Fibroblast of lung (primary cell): Measurements from ENCODE around the gene CNOT1. TPM values are rescaled to one million over a fixed set of nuclear protein-coding genes. Genes with fewer than 3 reads are reported as not detected.

Experiments
- DNase-seq, 2 donors: peaks; one replicate each; pipeline versions ENCODE4 v3.0.0 to v3.0.0-alpha.2; 2010; ENCODE audit warnings: low read depth in 2 of 2
- H2AFZ ChIP-seq: 2 replicates; pipeline ENCODE4 v1.5.1; 2012; ENCODE audit warnings: low read length, control low read depth, inconsistent platforms
- H3K27ac ChIP-seq: 2 replicates; pipeline ENCODE4 v1.5.1; 2011; ENCODE audit warnings: low read length, control low read depth; ENCODE audit not compliant: insufficient read depth
- H3K27me3 ChIP-seq: 2 replicates; pipeline ENCODE4 v1.5.1; 2011; ENCODE audit warnings: mild to moderate bottlenecking, low read length; ENCODE audit not compliant: control insufficient read depth, insufficient read depth
- H3K36me3 ChIP-seq: 2 replicates; pipeline ENCODE4 v1.5.1; 2011; ENCODE audit warnings: low read length; ENCODE audit not compliant: control insufficient read depth, insufficient read depth
- H3K4me1 ChIP-seq: 2 replicates; pipeline ENCODE4 v1.5.1; 2011; ENCODE audit warnings: low read length; ENCODE audit not compliant: control insufficient read depth, insufficient read depth; ENCODE audit errors: extremely low read depth
- H3K4me2 ChIP-seq: 2 replicates; pipeline ENCODE4 v1.5.1; 2011; ENCODE audit warnings: low read length, control low read depth; ENCODE audit not compliant: insufficient read depth; ENCODE audit errors: extremely low read depth
- H3K4me3 ChIP-seq, 4 experiments: fragments of 200-600 bp in 1 of 4; sonication (generic) in 1 of 4; replicated peaks in 1 of 4; 2 replicates each; pipeline ENCODE4 v1.5.1; 2011 to 2016; ENCODE audit warnings: low read length in 4 of 4, low read depth in 3 of 4, mild to moderate bottlenecking in 3 of 4, control low read depth in 2 of 4, inconsistent platforms in 1 of 4, mixed read lengths in 1 of 4; ENCODE audit not compliant: insufficient read depth in 1 of 4; ENCODE audit errors: control extremely low read depth in 1 of 4
- H3K79me2 ChIP-seq: 2 replicates; pipeline ENCODE4 v1.5.1; 2012; ENCODE audit warnings: mild to moderate bottlenecking, low read length, inconsistent platforms; ENCODE audit not compliant: control insufficient read depth, insufficient read depth
- H3K9ac ChIP-seq: 2 replicates; pipeline ENCODE4 v1.5.1; 2011; ENCODE audit warnings: mild to moderate bottlenecking, low read length, control low read depth; ENCODE audit not compliant: insufficient read depth
- H3K9me3 ChIP-seq: 2 replicates; pipeline ENCODE4 v1.5.1; 2012; ENCODE audit warnings: low read depth, low read length; ENCODE audit not compliant: control insufficient read depth, insufficient read depth
- H4K20me1 ChIP-seq: 2 replicates; pipeline ENCODE4 v1.5.1; 2011; ENCODE audit warnings: low read length; ENCODE audit not compliant: control insufficient read depth, insufficient read depth; ENCODE audit errors: extremely low read depth
- CTCF ChIP-seq, 2 donors: IDR thresholded peaks in 1 of 2; conservative IDR thresholded peaks in 1 of 2; 1 replicate in 1 of 2; 2 replicates in 1 of 2; pipeline ENCODE4 v1.5.1; 2011 to 2012; ENCODE audit warnings: low read length in 2 of 2, control low read depth in 1 of 2, inconsistent platforms in 1 of 2, low read depth in 1 of 2, mild to moderate bottlenecking in 1 of 2
- EZH2 ChIP-seq: IDR thresholded peaks from 2 replicates; pipeline ENCODE4 v1.5.1; 2012; ENCODE audit warnings: low read length, control low read depth, mild to moderate bottlenecking; ENCODE audit errors: missing control alignments
- polyA plus RNA-seq, 2 donors: library from polyadenylated mRNA; depleted of rRNA in 1 of 2; stranded (reverse) in 1 of 2; unstranded in 1 of 2; fragments of >200 nt; gene quantifications; 2 replicates each; pipeline ENCODE4 v1.2.1, GENCODE V29; 2011 to 2012; ENCODE audit warnings: missing spikeins in 1 of 2
- total RNA-seq: library from RNA; depleted of rRNA; stranded (reverse); fragments of >200 nt; gene quantifications from 2 replicates; pipeline ENCODE4 v1.2.1, GENCODE V29; 2014

Gene CNOT1
- total and polyA plus RNA-seq, 2 donors (not counting 1 experiment from before 2014, with no cell fraction given) = 59.0 to 162 TPM

GRCh38 chr16:58490065-58490464 lies 139.6 kb downstream of the CNOT1 start:
- H3K27ac ChIP-seq = no peak overlapping the region
- H3K79me2 ChIP-seq = no peaks in the 10 kb centered on the region
- H3K9ac ChIP-seq = no peak overlapping the region
- H3K4me1 ChIP-seq = peaks cover 2% of the 10 kb centered on the region
- H3K27me3 ChIP-seq = peaks cover 2% of the 10 kb centered on the region
- no peak overlapping the region for H3K4me2 ChIP-seq
- H3K36me3 ChIP-seq = no peaks in the 10 kb centered on the region
- TF ChIP-seq CTCF (conservative IDR thresholded peaks at IDR 0.05 in 1 of 2, IDR thresholded peaks at IDR 0.05 in 1 of 2; ENCODE audit: low read depth in 1 of 2, low read length in 2 of 2) (no peak), EZH2 (no peak)
- H4K20me1 ChIP-seq = no peaks in the 10 kb centered on the region
- no peak for DNase-seq
- no peak overlapping the region for H3K4me3 ChIP-seq
- H2AFZ ChIP-seq = no peak overlapping the region
- no peaks in the 10 kb centered on the region for H3K9me3 ChIP-seq

- H4K20me1 ChIP-seq = no peaks in the 10 kb centered on the region
- H3K4me3 ChIP-seq = no peak overlapping the region
- no peaks in the 10 kb centered on the region for H3K79me2 ChIP-seq
- H3K27me3 ChIP-seq = peaks cover 2% of the 10 kb centered on the region
- no peak overlapping the region for H2AFZ ChIP-seq
- no peak overlapping the region for H3K4me2 ChIP-seq
- H3K27ac ChIP-seq = no peak overlapping the region
- H3K9ac ChIP-seq = no peak overlapping the region
- no peaks in the 10 kb centered on the region for H3K4me1 ChIP-seq
- no peaks in the 10 kb centered on the region for H3K36me3 ChIP-seq
- no peaks in the 10 kb centered on the region for H3K9me3 ChIP-seq
- TF ChIP-seq CTCF (conservative IDR thresholded peaks at IDR 0.05 in 1 of 2, IDR thresholded peaks at IDR 0.05 in 1 of 2; ENCODE audit: low read depth in 1 of 2, low read length in 2 of 2) (no peak), EZH2 (no peak)
- no peak for DNase-seq
Measured at GRCh38 chr16:58488531-58488930, 141.1 kb downstream of the CNOT1 start.

- DNase-seq = peak; percentile 69 to 71
- Histone ChIP-seq H3K27me3 (peaks cover 2% of the 10 kb centered on the region), H3K79me2 (no peaks in the 10 kb centered on the region), H4K20me1 (no peaks in the 10 kb centered on the region), H3K36me3 (no peaks in the 10 kb centered on the region), H3K4me1 (no peaks in the 10 kb centered on the region), H3K9ac (no peak overlapping the region), H3K27ac (no peak overlapping the region), H3K4me2 (peak overlapping the region; percentile 51), H3K9me3 (no peaks in the 10 kb centered on the region), H3K4me3 (no peak overlapping the region), H2AFZ (peak overlapping the region; percentile 65)
- peak; percentile 66 to 74 for TF ChIP-seq CTCF (conservative IDR thresholded peaks at IDR 0.05 in 1 of 2, IDR thresholded peaks at IDR 0.05 in 1 of 2; ENCODE audit: low read depth in 1 of 2, low read length in 2 of 2)
- TF ChIP-seq EZH2 = no peak
Measured at GRCh38 chr16:58487566-58488351, 141.9 kb downstream of the CNOT1 start.
